Heart left ventricle (tissue), 13 donors: Measurements from ENCODE around the gene HERC5.

Experiments
- POLR2A ChIP-seq, 2 donors: fragments of 450-650 bp; IDR thresholded peaks; one replicate each; pipeline ENCODE4 v1.6.1; 2017; ENCODE audit warnings: antibody characterized with exemption in 2 of 2, mild to moderate bottlenecking in 2 of 2, moderate library complexity in 2 of 2
- TF ChIP-seq, protein P1 (sequence below), 12 donors: fragments of 200-600 bp; sonication (generic) in 4 of 12; IDR thresholded peaks; one replicate each; pipeline versions ENCODE4 v1.5.0 to v1.8.0; 2018 to 2022; ENCODE audit warnings: antibody characterized with exemption in 12 of 12, mild to moderate bottlenecking in 5 of 12
- donor health status: ischemic (EF 13 %, LVEDD 7.1; RV severe dilation, severe dysfunction).
- donor health status: DM: no; HTN: yes; CAD: no.
- donor health status: DM: no; HTN: no; CAD: no.
- donor health status: ischemic (EF 25% LVEDD 6.9; RV normal size, moderate dysfunction).
- donor health status: ischemic (EF 25% LVEDD 5.7; RV mildly dilated, moderate dysfunction).
- donor health status: ischemic (EF 35%, LVEDD 5.7; RV mildly dilated, moderate dysfunction).
- donor health status: nonischemic (EF 11% LVEDD 7.7; RV severe dilation, severe dysfunction).
- donor health status: DM: yes; HTN: yes; CAD: no.
- donor health status: PGD.
- donor health status: ischemic (EF 29% LVEDD 5.4; RV normal size, mild dysfunction).
- donor health status: nonischemic (EF 23%, LVEDD 6.1; RV moderate dilation, normal function).

DNA sequence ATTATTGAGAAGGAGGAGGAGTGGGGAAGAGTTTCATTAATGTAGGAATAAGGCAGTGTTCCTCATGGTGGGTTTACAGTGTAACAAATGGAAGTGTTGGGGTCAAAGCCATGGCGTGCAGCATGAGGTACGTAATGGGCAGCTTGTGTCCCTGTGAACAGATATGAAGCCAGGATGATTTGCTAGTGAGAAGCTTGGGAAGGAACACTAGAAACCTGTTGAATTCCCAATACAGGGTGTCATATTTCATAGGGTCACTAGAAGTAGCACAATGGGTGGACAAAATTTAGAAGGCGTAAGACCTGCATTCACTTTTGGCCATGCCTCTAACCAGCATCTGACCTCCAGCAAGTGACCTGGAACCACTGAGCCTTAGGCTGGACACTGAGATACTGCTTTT lies 59.8 kb downstream of the HERC5 start:
- TF ChIP-seq, protein P1, sequence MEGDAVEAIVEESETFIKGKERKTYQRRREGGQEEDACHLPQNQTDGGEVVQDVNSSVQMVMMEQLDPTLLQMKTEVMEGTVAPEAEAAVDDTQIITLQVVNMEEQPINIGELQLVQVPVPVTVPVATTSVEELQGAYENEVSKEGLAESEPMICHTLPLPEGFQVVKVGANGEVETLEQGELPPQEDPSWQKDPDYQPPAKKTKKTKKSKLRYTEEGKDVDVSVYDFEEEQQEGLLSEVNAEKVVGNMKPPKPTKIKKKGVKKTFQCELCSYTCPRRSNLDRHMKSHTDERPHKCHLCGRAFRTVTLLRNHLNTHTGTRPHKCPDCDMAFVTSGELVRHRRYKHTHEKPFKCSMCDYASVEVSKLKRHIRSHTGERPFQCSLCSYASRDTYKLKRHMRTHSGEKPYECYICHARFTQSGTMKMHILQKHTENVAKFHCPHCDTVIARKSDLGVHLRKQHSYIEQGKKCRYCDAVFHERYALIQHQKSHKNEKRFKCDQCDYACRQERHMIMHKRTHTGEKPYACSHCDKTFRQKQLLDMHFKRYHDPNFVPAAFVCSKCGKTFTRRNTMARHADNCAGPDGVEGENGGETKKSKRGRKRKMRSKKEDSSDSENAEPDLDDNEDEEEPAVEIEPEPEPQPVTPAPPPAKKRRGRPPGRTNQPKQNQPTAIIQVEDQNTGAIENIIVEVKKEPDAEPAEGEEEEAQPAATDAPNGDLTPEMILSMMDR (IDR thresholded peaks at IDR 0.05) = no peak
- TF ChIP-seq POLR2A (IDR thresholded peaks at IDR 0.05) = no peak
